GM18517 (cell line): Measurements from ENCODE around the gene RANGAP1.
"Not testable (repeated sequence)": the region's sequence is repeated elsewhere in the genome, so short reads cannot be mapped to it uniquely, and the experiment has no call there.

Experiments used
- ATAC-seq: cut with Tn5 transposase; IDR thresholded peaks from one replicate; pipeline ENCODE4 v1.9.1; 2021; ENCODE audit warnings: mild to moderate bottlenecking, moderate library complexity; ENCODE audit not compliant: unreplicated experiment

The RANGAP1 gene

DNA sequence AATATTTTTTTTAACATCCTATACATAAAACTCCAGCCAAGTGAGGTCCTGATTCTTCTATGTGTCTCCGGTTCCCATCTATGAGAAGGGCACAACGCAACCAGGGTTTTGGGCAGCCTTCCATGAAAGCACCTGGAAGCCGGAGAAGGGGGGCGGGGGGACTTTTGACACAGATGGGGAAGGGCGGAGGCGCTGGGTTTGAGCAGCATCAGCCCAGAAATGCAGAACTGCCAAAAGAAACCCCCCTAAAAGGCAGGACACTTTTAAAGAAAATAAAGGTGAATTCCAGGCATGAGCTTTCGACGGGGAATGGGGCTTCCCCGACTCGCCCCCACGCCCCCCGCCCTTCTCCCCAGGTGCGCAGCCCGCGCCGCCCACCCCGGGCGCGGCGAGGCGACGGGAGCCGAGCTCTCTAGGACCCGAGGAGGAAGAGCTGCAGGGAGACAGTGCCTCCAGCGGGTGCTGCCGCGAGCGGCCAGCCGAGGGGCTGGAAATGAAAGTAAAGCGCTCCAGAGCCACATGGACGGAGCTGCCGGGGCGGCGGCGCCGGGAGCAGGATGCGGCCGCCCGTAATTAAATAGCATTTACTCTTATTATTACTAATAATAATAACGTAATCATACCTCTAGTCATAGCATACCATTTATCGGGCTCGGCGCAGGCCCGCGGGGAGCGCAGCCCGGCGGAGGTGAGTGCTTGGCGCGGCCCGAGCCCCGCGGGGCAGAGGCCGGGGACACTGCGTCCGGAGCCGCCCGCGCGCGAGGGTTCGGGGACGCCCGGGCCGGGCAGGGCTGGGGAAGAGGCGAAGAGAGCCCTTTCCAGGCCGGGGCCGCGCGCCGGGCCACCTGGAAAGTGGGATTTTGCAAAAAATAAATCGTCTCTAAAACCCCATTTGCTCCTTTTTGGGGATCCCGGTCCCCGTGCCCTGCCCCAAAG, 15.4 kb upstream of the RANGAP1 start, which contains the start of gene ZC3H7B:
ZC3H7B (plus strand) TSS at position 441 of the 936 bp plus-strand sequence. CDS start 19,136 bp downstream, outside the sequence.
- peak; percentile 86 for ATAC-seq

- ATAC-seq = no peak
These were observed 14.7 kb upstream of the RANGAP1 start for GRCh38 chr22:41300661-41301060.

DNA sequence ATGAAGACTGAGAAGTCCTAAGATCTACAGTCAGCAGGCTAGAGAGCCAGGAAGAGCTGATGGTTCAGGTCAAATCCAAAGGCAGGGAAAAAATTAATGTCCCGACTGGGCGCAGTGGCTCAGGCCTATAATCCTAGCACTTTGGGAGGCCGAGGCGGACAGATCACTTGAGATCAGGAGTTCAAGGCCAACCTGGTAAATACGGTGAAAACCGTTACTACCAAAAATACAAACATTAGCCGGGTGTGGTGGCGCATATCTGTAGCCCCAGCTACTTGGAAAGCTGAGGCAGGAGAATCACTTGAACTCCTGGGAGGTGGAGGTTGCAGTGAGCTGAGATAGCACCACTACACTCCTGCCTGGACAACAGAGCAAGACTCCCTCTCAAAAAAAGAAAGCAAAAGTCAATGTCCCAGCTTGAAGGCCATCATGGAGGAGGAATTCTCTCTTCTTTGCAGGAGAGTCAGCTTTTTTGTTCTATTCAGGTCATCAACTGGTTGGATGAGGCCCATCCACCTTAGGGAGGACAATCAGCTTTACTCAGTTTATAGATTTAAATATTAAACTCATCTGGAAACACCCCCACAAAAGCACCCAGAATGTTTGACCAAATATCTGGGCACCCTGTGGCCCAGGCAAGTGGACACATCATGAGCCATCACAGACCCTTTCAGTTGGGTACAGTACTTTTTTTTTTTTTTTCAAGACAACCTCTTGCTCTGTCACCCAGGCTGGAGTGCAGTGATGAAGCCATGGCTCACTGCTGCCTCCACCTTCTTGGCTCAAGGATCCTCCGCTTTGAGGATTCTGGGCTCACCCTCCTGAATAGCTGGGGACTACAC, 11.1 kb upstream of the RANGAP1 start:
- ATAC-seq = no peak

DNA sequence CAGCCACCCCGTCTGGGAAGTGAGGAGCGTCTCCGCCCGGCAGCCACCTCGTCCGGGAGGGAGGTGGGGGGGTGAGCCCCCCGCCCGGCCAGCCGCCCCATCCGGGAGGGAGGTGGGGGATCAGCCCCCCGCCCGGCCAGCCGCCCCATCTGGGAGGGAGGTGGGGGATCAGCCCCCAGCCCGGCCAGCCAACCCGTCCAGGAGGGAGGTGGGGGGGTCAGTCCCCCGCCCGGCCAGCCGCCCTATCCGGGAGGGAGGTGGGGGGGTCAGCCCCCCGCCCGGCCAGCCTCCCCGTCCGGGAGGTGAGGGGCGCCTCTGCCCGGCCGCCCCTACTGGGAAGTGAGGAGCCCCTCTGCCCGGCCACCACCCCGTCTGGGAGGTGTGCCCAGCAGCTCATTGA, 8.8 kb upstream of the RANGAP1 start:
- not testable (repeated sequence) for ATAC-seq

- ATAC-seq = no peak
These were observed 4.6 kb upstream of the RANGAP1 start for GRCh38 chr22:41290262-41291221.

- no peak for ATAC-seq
These were observed 3.7 kb upstream of the RANGAP1 start for GRCh38 chr22:41289671-41290070.

- no peak for ATAC-seq
These were observed 2.4 kb upstream of the RANGAP1 start for GRCh38 chr22:41288245-41288946.

GRCh38 chr22:41286639-41287091, 678 bp upstream of the RANGAP1 start:
- peak; percentile 22 for ATAC-seq

DNA sequence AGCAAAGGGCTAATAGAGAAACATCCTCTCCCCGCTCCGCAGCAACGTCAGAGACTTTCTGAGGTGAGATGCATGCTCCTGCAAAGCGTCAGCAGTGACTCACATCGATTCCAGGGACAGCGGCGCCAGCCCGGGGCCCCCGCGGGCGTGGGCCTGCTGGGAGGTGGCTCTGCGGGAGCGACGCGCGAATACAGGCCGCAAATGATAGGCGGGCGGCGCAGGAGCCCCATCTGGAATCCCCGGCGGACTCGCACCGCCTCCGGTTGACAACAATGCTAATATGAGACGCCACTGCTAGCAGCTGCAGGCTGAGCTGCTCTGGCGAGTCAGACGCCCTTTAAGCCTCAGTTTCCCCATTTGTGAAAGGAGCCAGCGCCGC, 557 bp downstream of the RANGAP1 start:
- peak; percentile 10 for ATAC-seq

DNA sequence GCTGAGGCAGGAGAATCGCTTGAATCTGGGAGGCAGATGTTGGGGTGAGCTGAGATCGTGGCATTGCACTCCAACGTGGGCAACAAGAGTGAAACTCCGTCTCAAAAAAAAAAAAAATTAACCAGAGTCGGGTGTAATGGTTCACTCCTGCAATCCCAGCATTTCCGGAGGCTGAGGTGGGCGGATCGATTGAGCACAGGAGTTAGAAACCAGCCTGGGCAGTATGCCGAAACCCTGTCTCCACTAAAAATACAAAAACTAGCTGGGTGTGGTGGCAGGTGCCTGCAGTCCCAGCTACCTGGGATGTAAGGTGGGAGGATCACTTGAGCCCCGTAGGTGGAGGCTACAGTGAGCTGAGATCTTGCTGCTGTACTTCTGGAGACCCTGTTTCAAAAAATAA, 1.5 kb downstream of the RANGAP1 start:
- no peak for ATAC-seq

DNA sequence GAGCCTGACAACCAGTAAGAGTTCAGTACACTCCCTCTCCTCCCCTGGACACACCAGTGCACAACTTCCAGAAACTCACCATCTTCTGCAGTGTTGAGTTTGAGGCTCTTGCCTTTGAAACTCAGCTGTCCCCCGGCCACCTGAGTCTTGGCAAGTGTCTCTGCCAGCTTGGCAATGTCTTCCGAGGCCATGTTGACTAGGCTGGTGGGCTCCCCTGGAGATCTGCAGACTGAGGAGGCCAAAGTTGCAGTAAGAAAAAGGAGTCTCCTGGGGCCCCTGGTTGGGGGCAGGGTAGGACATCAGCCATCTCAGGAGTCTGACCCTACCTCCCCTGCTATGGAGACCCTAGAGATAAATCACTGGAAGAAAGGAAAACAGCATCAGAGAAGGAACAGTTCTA, 5.1 kb downstream of the RANGAP1 start:
- no peak for ATAC-seq

DNA sequence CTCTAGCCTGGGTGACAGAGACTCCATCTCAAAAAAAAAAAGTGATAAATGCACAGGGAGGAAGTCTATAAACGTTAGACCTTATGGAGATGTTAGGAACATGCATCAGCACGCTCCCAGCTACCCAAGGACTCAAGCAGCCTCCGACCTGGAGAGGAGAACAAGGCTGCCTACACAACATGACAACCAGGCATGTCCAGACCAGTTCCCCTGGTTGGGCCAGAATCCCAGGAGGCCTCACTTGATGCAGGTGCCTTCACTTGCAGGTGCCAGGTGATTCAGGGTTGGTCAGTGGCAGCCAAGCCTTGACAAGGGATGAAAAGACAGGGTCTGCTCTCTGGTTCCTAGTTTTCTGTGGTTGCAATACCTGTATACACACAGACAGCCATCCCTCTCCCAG, 5.9 kb downstream of the RANGAP1 start:
- no peak for ATAC-seq

- no peak for ATAC-seq
These were observed 11.1 kb downstream of the RANGAP1 start for GRCh38 chr22:41274856-41275255.

- no peak for ATAC-seq
These were observed 12.9 kb downstream of the RANGAP1 start for GRCh38 chr22:41273128-41273527.

- no peak for ATAC-seq
These were observed 14.2 kb downstream of the RANGAP1 start for GRCh38 chr22:41271787-41272186.

- ATAC-seq = no peak
These were observed 18.0 kb downstream of the RANGAP1 start for GRCh38 chr22:41267958-41268357.

- ATAC-seq = no peak
These were observed 21.5 kb downstream of the RANGAP1 start for GRCh38 chr22:41264408-41264941.

GRCh38 chr22:41263704-41264103, 22.3 kb downstream of the RANGAP1 start:
- no peak for ATAC-seq

DNA sequence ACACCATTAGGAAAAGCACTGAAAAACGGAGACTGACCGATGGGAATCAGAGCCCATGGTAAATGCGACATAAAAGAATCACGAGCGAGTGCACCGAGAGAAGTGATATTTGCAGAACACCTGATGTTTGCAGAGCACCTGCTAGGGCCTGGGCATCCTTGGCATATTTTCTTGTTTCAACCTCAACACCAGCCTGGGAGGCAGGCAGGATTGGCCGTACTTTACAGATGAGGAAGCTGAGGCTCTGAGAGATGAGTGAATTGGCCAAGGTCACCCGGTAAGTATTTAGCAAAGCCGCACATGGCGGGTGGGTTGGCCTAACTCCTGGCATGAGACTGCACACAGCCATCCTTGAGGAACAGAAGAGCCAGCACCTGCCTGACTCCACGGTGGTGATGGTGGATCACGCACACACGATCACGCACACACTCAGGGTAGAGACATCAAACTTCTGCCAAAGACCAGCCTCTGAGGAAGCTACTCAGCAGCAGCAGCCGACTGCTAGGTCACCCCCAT, 23.7 kb downstream of the RANGAP1 start:
- no peak for ATAC-seq
